ENCODE data around the gene NSFL1C.

GRCh38 chr20:1505361-1505760, 38.7 kb upstream of the NSFL1C start:
- TF ChIP-seq EZH2 (IDR thresholded peaks at IDR 0.05; ENCODE audit: insufficient read depth, poor library complexity, severe bottlenecking) (no peak), EZH2phosphoT487 (IDR thresholded peaks at IDR 0.05; ENCODE audit: insufficient read depth, low read depth) (no peak)

All from GM23248 (cell line).